GM10266 (cell line): Measurements from ENCODE around the gene IFNL4.
"Not testable (repeated sequence)": the region's sequence is repeated elsewhere in the genome, so short reads cannot be mapped to it uniquely, and the experiment has no call there.

ENCODE experiments used
- DNase-seq: peaks from one replicate; pipeline ENCODE4 v3.0.0; 2012; ENCODE audit errors: extremely low spot score
- CTCF ChIP-seq: IDR thresholded peaks from 2 replicates; pipeline ENCODE4 v1.5.1; 2012; ENCODE audit warnings: mild to moderate bottlenecking, low read depth; ENCODE audit not compliant: control insufficient read depth, insufficient read depth; ENCODE audit errors: missing control alignments

IFNL4 gene

DNA sequence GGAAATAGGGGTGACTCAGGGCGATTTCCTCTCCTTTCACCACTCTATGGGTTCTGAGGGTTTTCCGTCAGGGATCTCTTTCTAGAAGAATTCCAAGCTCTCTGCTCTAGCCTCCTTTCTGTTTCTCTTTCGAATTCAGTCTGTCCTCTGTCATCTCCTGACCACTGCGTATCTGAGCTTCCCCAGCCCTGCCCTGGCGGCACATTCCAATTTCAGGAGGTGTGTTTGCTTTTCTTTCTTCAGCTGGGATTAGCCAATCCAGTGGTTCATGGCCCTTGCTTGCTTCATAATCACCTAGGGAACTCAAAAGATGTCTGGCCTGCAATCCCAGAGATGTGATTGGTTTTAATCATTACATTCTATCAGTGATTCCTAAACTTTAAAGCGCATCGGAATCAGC lies 28.9 kb upstream of the IFNL4 start:
- no peak for TF ChIP-seq CTCF
- DNase-seq, result no peak

- no peak for TF ChIP-seq CTCF
- DNase-seq, result no peak
Measured at GRCh38 chr19:39276740-39277139, 28.1 kb upstream of the IFNL4 start.

DNA sequence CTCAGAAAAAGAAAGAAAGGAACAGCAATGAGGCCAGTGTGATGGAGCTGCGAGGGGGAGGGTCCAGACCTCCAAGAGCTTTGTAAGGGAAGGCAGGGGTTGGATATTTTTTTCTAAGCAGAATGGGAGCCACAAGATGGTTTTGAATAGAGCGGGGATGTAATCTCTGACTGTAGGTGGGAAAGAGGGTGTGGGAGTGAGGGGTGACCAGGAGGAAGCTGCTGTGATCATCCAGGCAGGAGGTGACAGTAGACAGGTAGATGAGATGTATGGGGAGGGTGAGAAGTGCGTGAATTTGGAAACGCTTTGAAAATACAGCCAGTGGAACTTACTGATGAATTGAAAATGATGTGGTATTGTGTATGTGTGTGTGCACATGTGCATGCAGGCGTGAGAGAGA lies 26.9 kb upstream of the IFNL4 start:
- no peak for TF ChIP-seq CTCF
- DNase-seq, result no peak

DNA sequence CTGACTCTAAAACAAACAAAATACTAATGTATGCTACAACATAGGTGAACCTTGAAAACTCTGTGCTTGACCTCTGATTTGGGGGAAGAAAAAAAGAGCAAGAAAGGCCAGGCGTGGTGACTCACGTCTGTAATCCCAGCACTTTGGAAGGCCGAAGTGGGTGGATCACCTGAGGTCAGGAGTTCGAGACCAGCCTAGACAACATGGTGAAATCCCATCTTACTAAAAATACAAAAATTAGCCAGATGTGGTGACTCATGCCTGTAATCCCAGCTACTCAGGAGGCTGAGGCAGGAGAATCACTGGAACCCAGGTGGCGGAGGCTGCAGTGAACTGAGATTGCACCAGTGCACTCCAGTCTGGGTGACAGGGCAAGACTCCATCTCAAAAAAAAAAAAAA lies 25.2 kb upstream of the IFNL4 start:
- not testable (repeated sequence) for DNase-seq

- no peak for TF ChIP-seq CTCF
- DNase-seq, result no peak
Measured at GRCh38 chr19:39270036-39270871, 21.6 kb upstream of the IFNL4 start.

DNA sequence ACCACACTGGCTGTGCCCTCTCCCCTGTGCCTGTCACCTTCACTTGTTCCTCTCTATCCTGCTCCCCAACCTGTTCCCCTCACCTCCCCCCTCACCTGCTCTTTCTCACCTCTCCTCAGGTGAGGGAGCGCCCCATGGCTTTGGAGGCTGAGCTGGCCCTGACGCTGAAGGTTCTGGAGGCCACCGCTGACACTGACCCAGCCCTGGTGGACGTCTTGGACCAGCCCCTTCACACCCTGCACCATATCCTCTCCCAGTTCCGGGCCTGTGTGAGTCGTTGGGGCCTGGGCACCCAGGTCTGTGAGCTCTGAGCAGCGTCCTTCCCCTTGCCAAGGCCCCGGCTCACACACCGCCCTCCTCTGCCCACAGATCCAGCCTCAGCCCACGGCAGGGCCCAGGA lies 20.7 kb upstream of the IFNL4 start:
- not testable (repeated sequence) for DNase-seq

DNA sequence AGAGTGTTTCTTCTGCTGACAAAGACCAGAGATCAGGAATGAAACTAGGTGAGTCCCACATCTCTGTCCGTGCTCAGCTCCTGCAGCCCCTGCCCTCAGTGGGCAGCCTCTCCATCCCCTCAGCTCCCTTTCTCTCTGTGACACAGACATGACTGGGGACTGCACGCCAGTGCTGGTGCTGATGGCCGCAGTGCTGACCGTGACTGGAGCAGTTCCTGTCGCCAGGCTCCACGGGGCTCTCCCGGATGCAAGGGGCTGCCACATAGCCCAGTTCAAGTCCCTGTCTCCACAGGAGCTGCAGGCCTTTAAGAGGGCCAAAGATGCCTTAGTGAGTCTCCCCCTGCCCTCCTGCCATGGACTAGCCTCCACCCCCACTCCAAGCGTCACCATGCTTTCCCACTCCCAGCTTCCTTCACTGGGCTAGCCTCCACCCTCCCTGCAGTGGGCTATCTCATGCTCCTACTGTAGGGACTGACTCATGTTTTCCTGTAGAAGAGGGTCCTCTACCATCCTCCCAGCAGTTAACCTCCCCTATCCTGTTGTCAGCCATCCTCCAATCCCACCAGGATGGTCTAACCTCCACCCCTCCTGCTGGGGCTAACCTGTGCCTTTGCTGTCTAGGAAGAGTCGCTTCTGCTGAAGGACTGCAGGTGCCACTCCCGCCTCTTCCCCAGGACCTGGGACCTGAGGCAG lies 20.0 kb upstream of the IFNL4 start:
- DNase-seq, result not testable (repeated sequence)

GRCh38 chr19:39268085-39268484 lies 19.4 kb upstream of the IFNL4 start, which contains the start of gene IFNL2:
TSS of gene IFNL2 (plus strand) at chr19:39268396. CDS start at chr19:39268569, 173 bp downstream.
- DNase-seq, result not testable (repeated sequence)

- TF ChIP-seq CTCF, result no peak
- DNase-seq, result no peak
Measured at GRCh38 chr19:39265321-39265916, 16.8 kb upstream of the IFNL4 start.
